H1 (cell line): Measurements from ENCODE around the gene GNG5. TPM values are rescaled to one million over a fixed set of nuclear protein-coding genes. Genes with fewer than 3 reads are reported as not detected.

ENCODE experiments used
- BRCA1 ChIP-seq: IDR thresholded peaks from 2 replicates; pipeline ENCODE4 v1.6.1; 2012; ENCODE audit warnings: low read depth, low read length, improper control_type of control experiment
- EP300 ChIP-seq, 2 experiments: IDR thresholded peaks; 1 replicate in 1 of 2; 2 replicates in 1 of 2; pipeline ENCODE4 v1.6.1; 2011 to 2012; ENCODE audit warnings: low read depth in 2 of 2, low read length in 2 of 2, mild to moderate bottlenecking in 2 of 2, borderline replicate concordance in 1 of 2, inconsistent platforms in 1 of 2, moderate library complexity in 1 of 2
- PHF8 ChIP-seq: fragments of 200-600 bp; sonication (generic); conservative IDR thresholded peaks from 2 replicates; pipeline ENCODE4 v1.7.1; 2012; ENCODE audit warnings: low read depth, mild to moderate bottlenecking, inconsistent platforms, low read length, moderate library complexity
- SIX5 ChIP-seq: IDR thresholded peaks from 2 replicates; pipeline ENCODE4 v1.6.1; 2011; ENCODE audit warnings: mild to moderate bottlenecking, low read depth, low read length
- SRF ChIP-seq: IDR thresholded peaks from 2 replicates; pipeline ENCODE4 v1.6.1; 2011; ENCODE audit warnings: mild to moderate bottlenecking, low read depth, low read length, moderate library complexity
- SUZ12 ChIP-seq: fragments of 200-600 bp; sonication (generic); IDR thresholded peaks from 2 replicates; pipeline ENCODE4 v1.6.1; 2012; ENCODE audit warnings: mild to moderate bottlenecking, inconsistent platforms, low read length, moderate library complexity, mixed read lengths
- TBP ChIP-seq: IDR thresholded peaks from 2 replicates; pipeline ENCODE4 v1.6.1; 2011; ENCODE audit warnings: low read depth, low read length, improper control_type of control experiment
- TEAD4 ChIP-seq: IDR thresholded peaks from 2 replicates; pipeline ENCODE4 v1.6.1; 2012; ENCODE audit warnings: low read depth, low read length, inconsistent platforms, mixed read lengths
- polyA plus RNA-seq, 7 experiments: library from polyadenylated mRNA; depleted of rRNA in 3 of 7; stranded (reverse) in 5 of 7; unstranded in 2 of 7; fragments of >200 nt in 5 of 7; fragments of 200-250 nt in 2 of 7; gene quantifications; 1 replicate in 5 of 7; 2 replicates in 1 of 7; 4 replicates in 1 of 7; pipeline versions ENCODE4 v1.2.1 to v1.2.3, GENCODE V29; 2011 to 2013; ENCODE audit warnings: missing spikeins in 2 of 7, mixed read lengths in 2 of 7
- total RNA-seq: library from RNA; stranded (reverse); fragmentation: NEBNext Ultra II Directional; extraction: Animal tissue kit (Norgen Biotek cat#: 25700); gene quantifications from 2 replicates; pipeline ENCODE4 v1.2.1, GENCODE V29; 2021
- TF ChIP-seq, protein P1 (sequence below): IDR thresholded peaks from 2 replicates; pipeline ENCODE4 v1.6.1; 2011; ENCODE audit warnings: low read depth, mild to moderate bottlenecking, low read length; ENCODE audit not compliant: insufficient read depth

The GNG5 gene
- total and polyA plus RNA-seq, 2 of the 8 experiments (the other 6 are each of a cell fraction or from before 2014, with no cell fraction given), result 94.0 to 104 TPM

DNA sequence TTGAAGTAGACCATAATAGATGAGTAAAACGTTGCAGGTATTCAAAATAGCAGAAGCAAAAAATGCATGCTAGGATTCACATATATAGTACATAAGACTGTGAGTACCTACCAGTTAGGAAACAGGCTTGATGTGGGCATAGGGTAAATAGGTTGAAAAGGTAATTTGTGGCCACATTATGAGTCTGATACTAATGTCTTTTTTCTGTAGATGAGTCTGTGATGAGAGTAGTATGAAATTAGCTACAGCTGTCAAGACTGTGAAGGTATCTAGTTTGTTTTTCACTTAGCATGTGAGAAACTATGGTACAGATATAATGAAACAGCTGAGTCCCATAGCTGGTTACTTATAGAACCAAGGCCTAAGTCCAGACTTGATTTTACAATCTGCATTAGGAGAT is 12.6 kb downstream of the GNG5 start (continued):
- TF ChIP-seq SIX5 (no peak), TEAD4 (no peak), BRCA1 (no peak), SRF (no peak), PHF8 (no peak), TBP (no peak), EP300 (IDR thresholded peaks at IDR 0.05; ENCODE audit: borderline replicate concordance in 1 of 2, low read depth in 2 of 2, low read length in 2 of 2) (no peak), SUZ12 (no peak)
- TF ChIP-seq, protein P1, sequence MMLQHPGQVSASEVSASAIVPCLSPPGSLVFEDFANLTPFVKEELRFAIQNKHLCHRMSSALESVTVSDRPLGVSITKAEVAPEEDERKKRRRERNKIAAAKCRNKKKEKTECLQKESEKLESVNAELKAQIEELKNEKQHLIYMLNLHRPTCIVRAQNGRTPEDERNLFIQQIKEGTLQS, result no peak
- TF ChIP-seq, all 59 proteins: peak for 0
